PFSK-1 (cell line): ENCODE measurements around the gene ZNF646.

Source experiments
- POLR2AphosphoS5 ChIP-seq: IDR thresholded peaks from 2 replicates; pipeline ENCODE4 v1.6.1; 2012; ENCODE audit warnings: low read depth, mild to moderate bottlenecking, control low read depth, low read length, moderate library complexity
- SIN3A ChIP-seq: IDR thresholded peaks from 2 replicates; pipeline ENCODE4 v1.6.1; 2012; ENCODE audit warnings: mild to moderate bottlenecking, low read length, moderate library complexity, borderline replicate concordance; ENCODE audit not compliant: insufficient read depth
- TAF1 ChIP-seq: IDR thresholded peaks from 2 replicates; pipeline ENCODE4 v1.6.1; 2012; ENCODE audit warnings: low read length, control low read depth, borderline replicate concordance; ENCODE audit not compliant: insufficient read depth
- TF ChIP-seq, protein P1 (sequence below), 2 experiments: IDR thresholded peaks; 2 replicates each; pipeline versions ENCODE4 v1.6.1 to v1.8.0; 2011 to 2012; ENCODE audit warnings: low read depth in 2 of 2, low read length in 2 of 2, control low read depth in 1 of 2, inconsistent platforms in 1 of 2, mild to moderate bottlenecking in 1 of 2, moderate library complexity in 1 of 2; ENCODE audit not compliant: insufficient read depth in 1 of 2

DNA sequence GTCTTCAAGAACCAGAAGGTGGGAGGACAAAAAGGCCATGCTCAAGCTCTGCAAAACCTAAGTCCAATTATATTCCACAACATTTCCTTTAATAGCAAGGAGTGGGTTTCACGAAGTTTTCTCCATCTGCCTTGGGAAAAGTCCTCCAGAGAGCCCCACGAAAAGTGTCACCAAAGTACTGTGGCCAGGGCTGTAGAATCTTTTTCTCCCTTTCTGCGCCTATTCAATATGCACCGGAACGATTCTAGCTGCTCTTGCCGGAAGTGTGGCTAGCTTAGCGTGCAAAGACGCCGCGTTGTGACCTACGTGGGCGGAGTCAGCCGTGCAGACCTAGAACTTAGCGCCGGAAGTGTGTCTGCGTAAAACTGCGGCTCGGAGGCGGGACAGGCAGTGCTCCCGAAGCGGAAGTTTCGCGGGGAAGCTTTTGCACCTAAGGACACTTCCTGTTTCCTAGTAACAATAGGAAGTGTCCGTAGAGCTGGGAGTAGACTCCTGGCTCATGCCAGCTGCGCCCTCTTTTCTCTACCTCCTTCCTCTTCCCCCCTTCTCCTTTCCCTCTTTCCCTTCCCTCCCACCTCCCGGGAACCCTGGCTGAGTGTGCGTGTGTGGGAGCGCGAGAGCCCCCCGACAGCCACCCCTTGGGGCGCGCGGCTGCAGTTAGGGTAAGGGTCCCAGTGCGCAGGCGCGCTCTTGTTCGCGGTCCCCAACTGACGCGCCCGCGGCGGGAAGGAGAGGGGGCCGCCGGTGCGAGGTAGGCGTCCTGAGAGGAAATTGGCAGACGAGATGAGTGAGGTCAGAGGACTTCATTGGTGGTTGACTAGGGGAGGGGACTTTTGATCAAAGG lies at the start of gene ZNF646, which contains the start of gene ZNF668:
- TF ChIP-seq TAF1 (peak; percentile 87; the same call in 1 of the 2 replicates), POLR2AphosphoS5 (peak; percentile 90; the same call in 1 of the 2 replicates), SIN3A (peak; percentile 25; the same call in 1 of the 2 replicates)
- TF ChIP-seq, protein P1, sequence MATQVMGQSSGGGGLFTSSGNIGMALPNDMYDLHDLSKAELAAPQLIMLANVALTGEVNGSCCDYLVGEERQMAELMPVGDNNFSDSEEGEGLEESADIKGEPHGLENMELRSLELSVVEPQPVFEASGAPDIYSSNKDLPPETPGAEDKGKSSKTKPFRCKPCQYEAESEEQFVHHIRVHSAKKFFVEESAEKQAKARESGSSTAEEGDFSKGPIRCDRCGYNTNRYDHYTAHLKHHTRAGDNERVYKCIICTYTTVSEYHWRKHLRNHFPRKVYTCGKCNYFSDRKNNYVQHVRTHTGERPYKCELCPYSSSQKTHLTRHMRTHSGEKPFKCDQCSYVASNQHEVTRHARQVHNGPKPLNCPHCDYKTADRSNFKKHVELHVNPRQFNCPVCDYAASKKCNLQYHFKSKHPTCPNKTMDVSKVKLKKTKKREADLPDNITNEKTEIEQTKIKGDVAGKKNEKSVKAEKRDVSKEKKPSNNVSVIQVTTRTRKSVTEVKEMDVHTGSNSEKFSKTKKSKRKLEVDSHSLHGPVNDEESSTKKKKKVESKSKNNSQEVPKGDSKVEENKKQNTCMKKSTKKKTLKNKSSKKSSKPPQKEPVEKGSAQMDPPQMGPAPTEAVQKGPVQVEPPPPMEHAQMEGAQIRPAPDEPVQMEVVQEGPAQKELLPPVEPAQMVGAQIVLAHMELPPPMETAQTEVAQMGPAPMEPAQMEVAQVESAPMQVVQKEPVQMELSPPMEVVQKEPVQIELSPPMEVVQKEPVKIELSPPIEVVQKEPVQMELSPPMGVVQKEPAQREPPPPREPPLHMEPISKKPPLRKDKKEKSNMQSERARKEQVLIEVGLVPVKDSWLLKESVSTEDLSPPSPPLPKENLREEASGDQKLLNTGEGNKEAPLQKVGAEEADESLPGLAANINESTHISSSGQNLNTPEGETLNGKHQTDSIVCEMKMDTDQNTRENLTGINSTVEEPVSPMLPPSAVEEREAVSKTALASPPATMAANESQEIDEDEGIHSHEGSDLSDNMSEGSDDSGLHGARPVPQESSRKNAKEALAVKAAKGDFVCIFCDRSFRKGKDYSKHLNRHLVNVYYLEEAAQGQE (IDR thresholded peaks at IDR 0.05; ENCODE audit: insufficient read depth in 1 of 2, low read depth in 2 of 2, low read length in 2 of 2) = no peak
